Activated T-cell treated with anti-CD3 and anti-CD28 coated beads, Interleukin-2, amount 50 U/mL, for 48 hours (primary cell): ENCODE data around the gene UBE2D3.

Experiments used
- DNase-seq, 2 experiments: peaks; one replicate each; pipeline ENCODE4 v3.0.0-alpha.2; 2020

The UBE2D3 gene

GRCh38 chr4:102787944-102788343 is 39.4 kb downstream of the UBE2D3 start:
- no peak for DNase-seq

DNA sequence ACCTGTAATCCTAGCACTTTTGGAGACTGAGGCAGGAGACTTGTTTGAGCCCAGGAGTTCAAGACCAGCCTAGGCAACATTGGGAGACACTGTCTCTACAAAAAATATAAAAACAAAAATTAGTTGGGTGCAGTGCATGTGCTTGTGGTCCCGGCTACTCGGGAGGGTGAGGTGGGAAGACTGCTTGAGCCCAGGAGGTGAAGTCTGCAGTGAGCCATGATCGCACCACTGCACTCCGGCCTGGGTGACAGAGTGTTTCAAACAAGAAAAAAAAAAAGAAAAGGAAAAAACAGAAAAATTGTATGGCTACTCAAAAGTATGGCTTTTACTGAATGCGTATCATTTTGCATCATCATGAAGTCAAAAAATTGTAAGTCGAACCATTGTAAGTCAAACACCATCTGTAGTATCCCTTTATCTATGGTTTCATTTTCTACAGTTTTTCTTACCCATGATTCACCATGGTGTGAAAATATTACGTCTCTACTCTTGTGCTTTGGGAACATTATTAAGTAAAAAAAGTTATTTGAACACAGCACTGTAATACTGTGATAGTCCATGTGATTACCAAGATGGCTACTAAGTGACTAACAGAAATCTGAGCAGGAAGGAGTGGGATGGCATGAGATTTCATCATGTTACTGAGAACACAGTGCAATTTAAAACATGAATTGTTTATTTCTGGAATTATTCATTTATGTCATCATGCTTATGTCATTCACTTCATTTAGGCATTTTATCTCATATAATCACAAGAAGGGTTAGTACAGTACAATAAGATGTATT is 40.1 kb downstream of the UBE2D3 start:
- DNase-seq: no peak

- no peak for DNase-seq
These were observed 41.1 kb downstream of the UBE2D3 start for GRCh38 chr4:102786279-102786678.

DNA sequence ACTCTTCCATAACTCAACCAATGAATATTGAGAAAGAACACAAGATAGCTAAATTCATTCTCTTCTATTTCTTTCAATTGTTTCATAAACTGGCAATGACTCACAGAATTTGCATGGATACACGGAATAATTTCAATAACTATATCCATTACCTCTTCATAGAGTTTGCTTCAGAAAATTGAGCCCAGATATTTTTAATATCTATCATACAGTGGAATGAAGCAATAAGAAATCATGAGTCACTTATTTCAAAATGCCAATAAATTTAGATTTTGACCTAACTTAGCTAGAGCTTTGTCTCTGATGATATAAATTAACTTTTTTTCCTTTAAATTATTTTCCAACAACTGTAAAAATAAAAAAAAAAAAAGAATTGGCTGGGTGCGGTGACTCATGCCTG is 44.3 kb downstream of the UBE2D3 start:
- DNase-seq: no peak

DNA sequence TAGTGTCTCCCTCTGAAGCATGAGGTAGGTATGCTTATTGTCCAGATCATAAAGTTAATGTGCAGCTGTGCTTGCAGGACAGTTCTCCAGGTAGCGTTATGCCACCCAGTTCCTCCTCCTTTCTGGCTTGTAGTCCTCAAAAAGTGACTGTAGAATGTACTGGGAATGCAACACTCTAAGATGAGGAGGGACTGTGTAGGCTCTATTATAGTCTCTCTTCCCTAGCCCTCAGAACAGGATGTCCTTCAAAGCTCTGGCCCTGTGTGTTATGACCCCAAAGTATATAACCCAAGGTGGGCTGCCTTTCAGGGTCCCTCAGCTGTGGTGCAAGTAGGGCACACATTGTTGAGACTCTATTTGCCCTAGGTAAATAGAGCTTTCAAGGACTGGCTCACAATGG is 45.8 kb downstream of the UBE2D3 start:
- DNase-seq: no peak

DNA sequence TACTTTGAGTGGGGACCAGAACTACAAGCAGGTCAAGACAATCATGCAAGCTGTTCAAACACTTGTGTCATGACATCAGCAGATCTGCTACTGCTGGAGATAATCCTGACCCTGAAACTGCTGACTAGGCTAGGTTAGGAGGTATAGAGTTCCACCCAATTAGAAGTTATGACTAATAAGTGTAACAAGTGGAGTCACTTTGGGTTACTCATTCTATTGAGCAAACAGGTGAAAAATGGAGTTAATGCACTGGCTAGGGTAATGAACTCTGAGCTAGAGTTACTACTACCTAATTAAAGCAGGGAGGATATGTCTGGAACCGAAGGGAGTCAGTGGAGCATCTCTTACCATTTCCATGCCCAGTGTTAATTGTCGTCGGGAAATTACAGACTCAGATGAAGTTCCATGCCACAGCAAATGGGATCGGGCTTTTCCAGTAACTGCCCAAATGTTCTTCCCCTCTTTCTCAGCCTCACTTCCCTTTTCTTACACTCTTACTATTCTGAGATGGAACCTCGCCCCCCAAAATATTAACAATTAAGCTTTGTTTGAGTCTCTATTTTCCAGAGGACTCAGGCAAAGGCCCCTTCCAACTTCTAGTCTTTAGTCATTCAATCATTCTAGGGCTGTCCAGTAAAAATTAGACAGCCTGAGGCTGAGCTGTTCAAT is 46.7 kb downstream of the UBE2D3 start:
- no peak for DNase-seq

- no peak for DNase-seq
These were observed 48.1 kb downstream of the UBE2D3 start for GRCh38 chr4:102779204-102779603.

GRCh38 chr4:102778720-102779119 is 48.6 kb downstream of the UBE2D3 start:
- no peak for DNase-seq

DNA sequence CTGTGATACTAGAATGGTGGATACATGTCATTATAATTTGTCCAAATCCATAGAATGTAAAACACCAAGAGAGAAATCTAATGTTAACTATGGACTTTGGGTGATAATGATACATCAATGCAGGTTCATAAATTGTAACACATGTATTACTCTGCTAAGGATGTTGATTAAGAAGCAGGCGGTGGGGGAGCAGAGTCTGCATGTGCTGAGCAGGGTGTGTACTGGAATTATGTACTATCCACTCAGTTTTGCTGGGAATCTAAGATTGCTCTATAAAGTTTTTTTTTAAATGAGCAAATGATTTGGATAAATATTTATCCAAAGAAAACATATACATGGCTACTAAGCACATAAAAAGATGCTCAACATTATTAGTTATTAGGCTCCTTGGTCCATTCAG is 51.5 kb downstream of the UBE2D3 start:
- no peak for DNase-seq

DNA sequence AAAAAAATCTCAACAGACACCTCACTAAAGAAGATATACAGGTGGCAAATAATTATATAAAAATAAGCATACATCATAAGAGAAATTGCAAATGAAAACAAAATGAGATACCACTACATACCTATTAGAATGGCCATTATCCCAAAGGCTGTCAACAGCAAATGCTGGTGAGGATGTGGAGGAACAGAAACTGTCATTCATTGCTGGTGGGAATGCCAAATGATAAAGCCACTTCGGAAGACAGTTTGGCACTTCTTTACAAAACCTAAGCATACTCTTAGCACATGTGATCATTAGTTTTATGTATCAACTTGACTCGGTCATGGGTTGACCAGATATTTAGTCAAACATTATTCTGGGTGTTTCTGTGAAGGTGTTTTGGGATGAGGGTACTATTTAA is 53.1 kb downstream of the UBE2D3 start:
- no peak for DNase-seq

- DNase-seq: no peak
These were observed 54.5 kb downstream of the UBE2D3 start for GRCh38 chr4:102772738-102773340.

GRCh38 chr4:102764901-102765300 is 62.5 kb downstream of the UBE2D3 start:
- no peak for DNase-seq

GRCh38 chr4:102761906-102762305 is 65.4 kb downstream of the UBE2D3 start:
- DNase-seq: no peak

DNA sequence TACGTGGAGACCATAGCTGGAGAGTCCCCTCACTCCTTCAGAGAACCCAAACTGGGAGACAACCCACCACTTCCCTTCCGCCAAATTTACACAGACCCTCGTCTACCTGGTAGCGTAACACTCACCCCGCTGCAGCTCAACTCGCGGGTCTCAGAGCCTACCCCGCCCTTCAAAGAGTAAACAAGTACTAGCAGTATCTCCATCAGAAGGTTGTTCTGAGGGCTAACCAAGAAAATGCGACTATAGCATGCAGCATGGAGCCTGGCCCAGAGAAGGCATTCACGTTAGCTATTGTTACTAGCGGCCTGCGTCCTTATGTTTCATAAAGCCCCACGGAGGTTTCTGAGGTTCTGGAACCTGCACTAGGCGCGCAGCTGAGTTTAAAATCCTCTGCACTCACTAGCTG is 66.1 kb downstream of the UBE2D3 start:
- DNase-seq: no peak

DNA sequence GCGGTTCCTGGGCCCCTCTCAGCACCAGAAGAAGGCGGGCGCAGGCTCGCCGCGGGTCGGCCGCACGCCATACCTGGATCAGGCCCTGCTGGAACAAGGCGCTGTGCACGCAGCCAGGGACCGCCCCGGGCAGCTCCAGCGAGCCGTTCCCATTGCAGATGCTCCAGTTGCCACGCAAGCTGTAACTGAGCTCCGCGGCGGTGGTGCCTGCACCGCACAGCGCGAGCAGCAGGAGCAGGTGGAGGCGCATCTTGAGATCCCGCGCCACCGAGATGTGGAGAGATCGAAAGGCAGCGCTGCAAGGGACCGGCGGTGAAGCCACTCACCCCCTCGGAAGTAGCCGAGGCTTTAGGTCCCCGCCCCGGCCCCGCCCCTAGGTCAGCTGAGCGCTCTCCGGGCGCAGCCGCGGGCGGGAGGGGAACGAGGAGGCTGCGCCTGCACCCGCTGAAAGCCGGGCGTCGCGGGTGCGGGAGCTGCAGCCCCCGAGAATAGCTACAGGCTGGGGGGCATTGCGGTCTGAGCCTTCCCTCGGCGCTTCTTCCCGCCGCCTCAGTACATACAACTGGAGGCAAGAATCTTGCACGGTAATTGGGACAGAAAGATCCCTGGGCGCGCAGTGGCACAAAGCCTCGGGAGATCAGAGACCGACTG is 66.6 kb downstream of the UBE2D3 start, which contains the start of gene MANBA:
TSS of gene MANBA (minus strand) at position 324 of the 651 bp plus-strand sequence. CDS start at position 250, 74 bp downstream.
- peak; percentile 88 to 89 for DNase-seq

DNA sequence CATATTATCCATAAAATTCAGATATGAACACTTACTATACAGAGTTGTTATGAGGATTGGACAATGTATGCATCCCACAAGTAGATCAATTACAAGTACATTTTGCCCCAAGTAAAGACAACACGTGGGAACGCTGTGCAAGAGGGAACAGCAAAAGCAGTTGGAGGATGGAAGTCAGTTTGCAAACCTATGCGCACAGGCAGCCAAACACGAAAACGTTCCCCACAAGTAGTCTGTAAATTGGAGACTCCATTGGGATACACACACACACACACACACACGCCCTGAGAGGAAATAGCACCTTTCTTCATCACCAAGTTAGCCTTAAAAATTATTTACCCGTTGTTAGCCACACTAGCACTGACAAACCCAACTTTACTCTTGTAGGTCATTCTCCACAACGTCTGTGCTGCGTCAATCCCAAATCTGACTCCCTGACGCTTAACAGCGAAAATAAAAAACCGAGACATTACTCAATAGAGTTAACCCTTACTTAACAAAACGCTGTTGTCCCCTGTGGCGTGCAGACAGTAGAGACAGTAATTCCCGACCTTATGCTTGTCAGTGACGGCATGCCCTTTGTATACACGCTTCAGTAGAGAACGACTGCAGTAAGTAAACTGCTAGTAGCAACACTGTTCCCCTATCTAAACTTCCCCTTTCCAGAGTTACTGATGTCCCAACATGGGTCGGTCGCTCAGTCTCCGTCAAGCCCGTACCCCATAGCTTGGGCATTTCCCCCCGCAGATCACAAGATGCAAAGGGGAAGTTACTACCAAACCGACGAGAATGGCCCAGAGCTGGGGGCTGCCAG is 67.3 kb downstream of the UBE2D3 start:
- peak in 1 of 2 experiments; percentile 27 for DNase-seq

DNA sequence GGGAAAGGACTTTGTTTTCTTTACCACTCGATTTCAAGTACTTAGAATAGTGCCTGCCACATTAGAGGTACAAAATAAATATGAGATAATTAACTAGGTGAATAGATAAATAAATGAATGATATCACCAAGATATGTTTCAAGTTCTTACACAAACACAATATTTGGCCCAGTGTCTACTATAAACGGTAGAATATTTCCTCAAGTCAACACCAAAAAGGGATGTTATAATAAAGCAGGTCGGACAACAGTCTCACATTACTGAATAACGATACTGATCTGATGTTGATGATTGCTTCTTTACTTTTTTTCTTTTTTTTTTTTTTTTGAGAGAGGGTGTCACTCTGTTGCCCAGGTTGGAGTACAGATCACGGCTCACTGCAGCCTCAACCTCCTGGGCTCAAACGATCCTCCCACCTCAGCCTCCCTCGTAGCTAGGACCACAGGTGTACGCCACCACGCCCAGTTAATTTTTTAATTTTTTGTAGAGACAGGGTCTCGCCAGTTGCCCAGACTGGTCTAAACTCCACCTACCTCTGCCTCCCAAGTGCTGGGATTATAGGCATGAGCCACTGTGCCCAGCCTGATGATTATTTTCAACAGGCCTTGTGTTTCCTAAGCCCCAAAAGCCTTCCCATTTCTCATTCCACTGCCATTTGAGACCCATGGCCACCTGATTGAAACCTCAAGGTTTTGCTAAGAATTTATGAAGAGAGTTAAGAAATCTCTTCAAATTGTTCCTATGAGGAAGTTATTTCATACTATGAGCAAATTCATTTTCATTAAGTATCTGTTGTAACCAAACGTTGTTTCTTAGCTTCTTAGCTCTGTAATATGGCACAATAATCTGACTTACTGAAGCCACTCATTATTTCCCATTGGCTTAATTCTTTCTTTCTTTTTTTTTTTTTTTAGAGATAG is 68.8 kb downstream of the UBE2D3 start:
- no peak for DNase-seq

DNA sequence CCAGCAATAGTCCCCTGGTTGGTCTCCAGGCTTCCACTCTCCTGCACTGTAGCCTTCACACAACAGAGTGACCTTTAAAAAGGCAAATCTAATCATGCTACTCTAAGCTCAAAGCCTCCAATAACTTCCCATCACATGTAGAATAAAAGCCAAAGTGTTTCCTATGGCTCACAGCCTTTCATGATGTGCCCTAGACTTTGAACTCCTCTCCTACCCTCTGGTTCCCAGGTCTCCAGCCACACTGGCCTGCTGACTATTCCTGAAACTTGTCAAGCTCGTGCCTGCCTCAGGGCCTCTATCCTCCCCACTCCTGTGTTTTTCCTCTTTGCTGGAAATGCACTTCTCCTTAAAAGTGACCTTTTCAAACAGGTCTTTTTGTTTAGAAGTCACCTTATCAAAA is 69.7 kb downstream of the UBE2D3 start:
- no peak for DNase-seq

- DNase-seq: no peak
These were observed 73.3 kb downstream of the UBE2D3 start for GRCh38 chr4:102754044-102754443.

DNA sequence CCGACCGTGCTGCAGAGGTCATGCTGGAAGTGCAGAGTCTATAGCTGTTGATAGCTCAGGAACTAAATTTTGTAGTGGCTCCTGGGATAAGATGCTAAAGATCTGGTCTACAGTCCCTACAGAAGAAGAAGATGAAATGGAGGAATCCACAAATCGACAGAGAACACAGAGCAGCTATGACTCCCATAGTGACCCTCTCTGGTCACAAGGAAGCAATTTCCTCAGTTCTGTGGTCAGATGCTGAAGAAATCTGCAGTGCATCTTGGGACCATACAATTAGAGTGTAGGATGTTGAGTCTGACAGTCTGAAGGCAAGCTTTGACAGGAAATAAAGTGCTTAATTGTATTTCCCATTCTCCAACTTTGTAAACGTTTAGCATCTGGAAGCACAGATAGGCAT is 75.4 kb downstream of the UBE2D3 start:
- no peak for DNase-seq
